Activated T-cell treated with anti-CD3 and anti-CD28 coated beads, Interleukin-2, amount 50 U/mL, for 48 hours (primary cell): ENCODE measurements around the gene CORO6.

Experiments
- DNase-seq, 2 experiments: peaks; one replicate each; pipeline ENCODE4 v3.0.0-alpha.2; 2020

CORO6 gene

DNA sequence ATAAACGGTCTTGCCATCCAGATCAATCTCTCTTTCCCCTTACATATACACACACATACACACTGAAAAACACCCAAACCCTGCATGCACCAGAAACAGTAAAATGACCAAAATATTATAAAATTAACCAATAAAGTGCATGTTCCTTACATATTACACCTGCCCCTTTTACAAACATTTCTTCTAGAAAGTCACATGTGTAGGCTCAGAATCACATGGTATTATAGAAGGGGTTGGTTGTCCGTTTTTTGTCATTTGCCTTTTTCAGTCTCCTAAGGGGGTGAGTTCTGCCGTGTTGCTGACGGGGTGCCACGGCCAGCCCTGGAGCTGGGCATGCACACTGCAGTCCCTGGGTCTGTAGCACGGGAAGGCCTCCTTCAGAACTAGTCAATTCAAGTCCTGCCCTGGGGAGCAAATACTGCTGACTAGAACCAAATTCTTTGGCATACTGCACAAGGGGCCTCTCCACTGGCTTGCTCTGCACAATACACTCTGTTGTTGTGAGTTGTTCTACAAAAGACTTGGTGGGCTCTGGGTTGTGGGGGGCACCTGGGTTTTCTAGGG, 8.0 kb upstream of the CORO6 start:
- DNase-seq = no peak

DNA sequence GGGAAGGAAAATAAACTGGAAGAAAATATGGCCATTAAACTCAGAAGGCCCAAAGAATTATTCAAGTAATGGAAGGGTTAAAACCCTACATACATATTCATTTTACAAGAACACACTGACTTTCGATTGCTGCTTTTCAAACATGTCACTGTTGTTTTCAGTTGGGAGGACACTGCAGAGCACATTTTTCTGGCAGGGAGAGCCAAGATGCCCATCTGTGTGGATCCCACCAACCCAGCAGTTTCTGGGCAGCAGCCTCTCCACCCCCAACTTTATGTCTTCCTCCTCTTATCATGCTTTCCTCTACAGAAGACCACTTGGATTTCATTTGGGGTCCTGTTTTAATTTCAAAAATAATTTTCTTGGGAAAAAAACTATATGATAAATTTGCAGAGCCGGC, 7.1 kb upstream of the CORO6 start:
- no peak for DNase-seq

DNA sequence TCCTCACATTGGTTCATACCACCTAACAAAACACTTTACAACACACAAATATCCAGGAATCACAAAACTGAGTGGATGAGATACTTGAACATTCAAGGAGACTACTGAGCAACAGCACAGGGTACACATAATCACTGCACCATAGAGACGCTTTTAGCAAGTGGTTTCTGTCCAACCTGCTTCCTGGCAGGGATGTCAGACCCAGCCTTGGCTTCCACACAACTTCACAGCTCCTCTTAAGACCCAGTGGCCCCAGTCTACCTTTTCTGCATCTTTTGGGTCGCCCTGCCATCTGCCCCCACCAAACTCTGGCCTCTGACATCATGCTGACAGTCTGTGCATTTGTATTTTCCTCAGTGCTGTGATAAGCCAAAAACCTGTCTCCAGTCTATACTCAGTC, 5.9 kb upstream of the CORO6 start:
- DNase-seq = no peak

DNA sequence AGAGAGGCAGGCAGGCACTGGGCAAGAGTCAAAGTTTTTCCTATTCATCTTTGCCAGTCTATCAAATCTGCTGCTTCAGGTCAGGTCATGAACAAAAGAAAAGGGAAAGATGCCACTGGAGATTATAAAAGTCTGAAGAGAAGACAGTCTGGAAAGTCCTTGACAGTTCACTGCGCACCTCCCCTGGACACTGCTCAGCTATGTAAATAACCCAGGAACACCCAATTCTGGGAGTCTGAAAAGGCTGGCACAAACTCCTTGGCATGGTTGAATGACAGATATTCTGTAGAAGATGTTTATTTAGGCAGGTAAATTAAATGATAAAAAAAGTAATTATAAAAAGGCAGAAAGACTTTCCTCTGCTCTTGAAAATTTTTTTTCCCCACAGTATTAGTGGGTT, 5.2 kb upstream of the CORO6 start:
- no peak for DNase-seq

DNA sequence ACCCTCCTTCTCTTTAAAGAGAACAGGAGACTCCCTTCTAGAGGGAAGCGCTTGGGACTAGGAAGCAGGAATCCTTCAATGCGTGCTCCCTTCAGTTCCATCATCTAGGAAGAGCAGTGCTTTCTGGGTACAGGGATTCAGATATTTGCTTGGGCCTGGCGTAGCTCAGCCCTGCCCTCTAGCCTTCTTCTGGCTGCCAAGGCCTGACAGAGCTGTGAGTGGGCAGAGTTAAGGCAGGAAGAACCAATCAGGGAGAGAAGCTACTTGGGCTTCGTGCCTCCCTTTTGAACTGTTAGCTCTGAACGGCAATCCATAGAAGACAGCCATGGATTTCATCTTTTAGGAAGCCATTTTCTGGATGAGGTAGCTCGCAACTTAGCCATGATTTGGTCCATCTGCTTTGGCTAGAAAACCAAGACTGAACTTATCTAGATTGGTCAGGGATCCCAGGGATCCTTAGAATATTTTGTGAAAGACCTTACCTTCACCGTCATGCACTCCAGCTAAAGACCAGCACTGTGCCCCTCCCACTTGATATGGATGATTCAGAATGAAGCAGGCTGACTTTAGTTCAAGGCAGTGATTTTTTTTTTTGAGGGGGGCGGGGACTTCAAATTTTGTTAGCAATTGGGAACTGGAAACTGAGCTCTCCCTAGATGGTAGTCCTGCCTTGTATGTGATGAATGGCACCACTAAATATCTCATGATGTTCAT, 2.5 kb upstream of the CORO6 start:
- DNase-seq = no peak

DNA sequence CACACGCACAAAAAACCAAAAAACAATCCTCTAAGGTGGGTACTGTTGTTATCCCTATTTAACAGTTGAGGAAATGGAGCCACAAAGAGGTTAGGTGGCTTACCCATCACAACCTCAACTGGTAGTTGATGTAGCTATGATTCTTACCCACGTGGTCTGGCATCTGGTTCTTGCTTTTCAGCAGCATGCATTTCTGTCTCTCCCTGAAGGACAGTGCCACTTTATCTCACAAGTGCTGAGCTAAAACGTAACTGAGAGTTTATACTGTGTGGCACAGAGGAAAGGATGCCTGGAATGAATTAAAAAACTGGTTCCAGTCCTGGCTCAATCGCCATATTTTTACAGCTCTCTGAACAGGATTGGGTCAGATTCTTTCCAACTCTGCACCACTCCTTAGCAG, 1.9 kb upstream of the CORO6 start:
- peak in 1 of 2 experiments; percentile 26 for DNase-seq

DNA sequence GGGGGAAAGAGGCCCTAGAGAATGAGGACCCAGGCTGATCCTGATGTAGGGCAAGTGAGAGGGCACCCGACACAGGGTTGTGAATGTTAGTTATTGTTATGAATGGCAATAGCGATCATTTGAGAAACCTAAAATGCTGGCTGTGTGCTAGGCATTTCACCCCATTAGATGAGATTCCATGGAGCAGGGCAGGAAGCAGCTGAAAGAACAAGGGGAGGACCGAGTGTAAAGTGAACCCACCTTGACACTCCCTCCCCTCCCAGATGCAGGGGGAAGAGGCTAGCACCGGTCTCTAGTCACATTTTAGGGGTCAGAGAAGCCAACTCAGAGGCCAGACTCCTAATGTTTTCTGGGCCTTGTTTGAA, 553 bp upstream of the CORO6 start:
- DNase-seq = no peak

DNA sequence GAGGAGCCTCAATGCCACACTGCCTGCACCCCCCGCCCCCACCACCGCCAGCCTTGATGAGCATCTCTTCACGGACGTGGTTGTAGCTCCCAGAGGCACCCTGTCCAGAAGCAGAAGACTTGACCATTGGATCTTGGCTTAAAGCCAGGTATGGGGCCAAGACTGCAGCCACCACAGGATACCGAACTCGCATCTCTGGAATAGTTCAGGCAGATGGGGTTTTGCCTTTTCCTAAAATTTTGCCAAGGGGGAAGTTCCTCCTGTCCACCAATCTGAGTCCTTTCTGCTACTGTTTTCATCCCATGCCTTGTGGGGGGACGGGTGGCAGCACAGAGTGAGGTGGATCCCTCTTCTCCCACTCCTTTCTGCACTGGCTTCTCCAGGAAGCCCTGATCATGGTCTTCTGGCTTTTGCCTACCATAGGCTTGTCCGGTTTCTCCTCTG, 939 bp downstream of the CORO6 start:
- DNase-seq = no peak

DNA sequence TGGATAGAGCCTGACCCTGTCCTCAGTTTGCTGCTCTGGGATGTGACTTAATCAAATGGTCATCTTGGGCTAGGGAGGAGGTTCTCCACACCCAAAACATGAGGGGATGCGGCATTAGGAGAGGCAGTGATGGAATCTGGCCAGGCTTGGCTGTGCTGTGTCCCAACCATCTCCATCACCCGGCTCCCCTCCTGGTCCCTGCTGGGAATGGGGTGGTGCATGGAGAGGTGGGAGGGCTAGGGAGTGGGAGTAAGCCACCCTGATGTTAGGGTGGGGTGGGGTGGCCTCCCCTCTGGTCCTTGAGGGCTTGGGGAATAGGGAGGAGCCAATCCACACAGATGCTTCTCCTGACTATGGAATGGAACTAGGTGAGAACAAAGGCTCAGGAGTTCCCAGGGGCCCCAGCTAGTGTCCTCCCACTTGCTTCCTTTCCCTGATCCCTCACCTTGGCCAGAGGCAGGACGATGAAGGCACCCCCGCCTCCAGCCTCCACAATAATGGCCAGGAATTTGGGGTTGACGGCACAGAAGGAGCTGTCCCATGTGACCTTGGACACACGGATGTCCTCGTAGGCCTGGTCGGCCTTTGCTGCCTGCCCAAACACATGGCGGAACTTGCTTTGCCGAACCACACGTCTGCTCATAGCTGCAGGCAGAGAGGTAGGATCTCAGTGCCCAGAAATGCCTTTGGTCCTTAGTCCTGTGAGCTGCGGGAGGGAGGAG, 1.8 kb downstream of the CORO6 start:
- no peak for DNase-seq

DNA sequence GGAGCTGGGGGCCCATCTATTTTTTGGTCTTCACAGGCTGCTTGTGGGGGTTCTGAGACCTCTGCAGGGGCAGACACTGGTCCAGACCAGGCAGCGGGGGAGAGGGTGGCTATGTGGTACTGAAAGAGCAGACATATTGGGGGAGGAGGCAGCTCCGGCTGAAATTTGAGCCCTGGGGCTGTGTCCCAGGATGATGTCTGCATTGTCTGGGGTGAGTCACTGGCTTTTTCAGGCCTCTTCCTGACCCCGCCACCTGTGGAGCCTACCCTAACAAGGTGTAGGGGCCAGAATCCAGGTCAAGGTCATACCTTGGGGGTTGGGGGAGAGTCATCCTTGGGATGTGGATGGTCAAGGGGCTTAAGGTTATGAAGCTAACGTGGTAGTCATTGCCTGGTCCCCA, 2.4 kb downstream of the CORO6 start:
- DNase-seq = no peak

DNA sequence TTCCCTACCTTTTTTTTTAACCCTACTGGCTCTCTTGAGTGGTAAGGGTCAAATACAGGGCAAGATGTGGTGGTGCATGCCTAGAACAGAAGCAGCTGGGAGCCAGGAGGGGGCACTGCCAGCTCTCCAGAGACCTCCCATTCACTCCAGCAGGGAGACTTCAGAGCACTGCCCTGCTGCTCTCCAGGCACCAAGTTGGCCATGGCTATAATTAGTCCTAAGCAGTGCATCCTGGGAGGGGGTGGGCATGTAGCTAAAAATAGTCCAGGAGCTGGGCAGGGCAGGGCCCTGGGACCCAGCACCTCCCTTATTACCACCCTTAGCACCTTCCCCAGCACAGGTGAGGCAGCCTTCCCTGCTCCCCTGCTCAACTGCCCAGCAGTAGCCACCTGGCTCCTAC, 3.5 kb downstream of the CORO6 start:
- DNase-seq = peak in 1 of 2 experiments; percentile 26

DNA sequence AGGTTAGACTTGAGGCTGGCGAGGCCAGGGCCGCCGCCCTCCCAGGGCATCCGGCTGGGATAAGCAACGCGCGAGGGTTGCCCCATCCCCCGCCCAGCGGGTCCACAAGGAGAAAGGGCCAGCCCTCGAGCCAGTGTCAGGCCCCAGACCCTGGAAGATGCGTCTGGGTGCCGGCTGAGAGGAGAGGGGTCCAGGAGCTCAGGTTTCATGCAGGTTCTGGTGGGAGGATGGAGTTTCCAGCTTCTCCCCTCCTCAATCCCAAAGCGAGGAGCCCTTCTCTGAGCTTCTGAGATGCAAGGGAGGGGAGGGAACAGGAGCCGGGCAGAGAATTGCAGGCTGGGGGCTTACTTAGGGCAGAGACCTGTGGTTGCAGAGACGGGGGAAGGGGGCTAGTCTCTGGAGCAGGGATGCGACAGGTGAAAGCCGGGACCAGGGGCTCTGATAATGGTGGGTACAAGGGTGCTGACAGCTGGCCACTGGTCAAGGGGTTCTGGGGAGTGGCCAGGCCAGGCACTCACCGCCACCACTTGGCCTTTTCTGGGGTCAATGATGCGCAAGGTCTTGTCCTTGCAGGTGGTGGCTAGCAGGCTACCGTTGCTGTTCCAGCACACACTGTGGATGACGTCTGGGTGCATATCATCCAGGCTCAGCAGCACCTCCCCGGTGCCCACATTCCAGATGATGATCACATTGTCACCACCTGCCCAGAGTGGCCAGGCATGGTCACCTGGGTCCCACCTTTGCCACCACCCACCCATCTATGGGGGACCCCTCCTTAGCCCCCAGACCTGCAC, 4.2 kb downstream of the CORO6 start:
- DNase-seq = peak in 1 of 2 experiments; percentile 24

DNA sequence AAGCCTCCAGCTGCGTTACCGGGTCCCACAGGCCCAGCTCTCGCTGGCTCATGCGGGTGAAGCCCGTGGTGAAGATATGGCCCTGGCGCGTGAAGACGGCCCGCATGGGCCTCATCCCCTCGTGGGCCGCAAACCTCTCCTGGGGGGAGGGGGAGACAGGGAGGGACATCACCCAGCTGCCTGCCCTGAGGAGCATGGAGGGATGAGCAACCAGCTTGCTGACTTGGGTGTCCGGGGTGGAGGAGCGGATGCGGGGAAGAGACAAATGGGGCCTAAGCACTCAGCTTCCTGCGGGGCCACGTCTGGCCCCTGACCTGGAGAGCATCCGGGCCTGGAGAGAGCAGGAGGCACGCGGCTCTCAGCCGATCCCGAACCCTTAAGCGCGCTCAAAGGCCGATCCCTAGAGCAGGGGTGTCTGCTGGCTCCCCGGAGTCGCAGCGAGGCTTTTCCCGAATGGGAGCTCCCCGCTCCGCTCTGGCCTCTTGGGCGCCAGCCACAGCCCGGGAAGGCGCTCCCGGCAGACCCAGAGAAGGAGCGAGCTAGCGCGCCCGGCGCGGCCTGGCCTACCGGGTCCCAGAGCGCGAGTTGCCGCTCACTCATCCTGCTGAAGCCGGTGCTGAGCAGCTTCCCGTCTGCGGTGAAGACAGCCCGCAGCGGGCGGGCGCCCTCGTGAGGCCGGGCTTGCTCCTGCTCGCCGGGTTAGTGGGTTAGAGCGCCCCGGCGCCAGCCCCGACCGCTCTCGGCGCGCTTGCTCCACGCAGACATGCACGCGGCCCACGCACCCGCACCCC, 5.0 kb downstream of the CORO6 start:
- peak; percentile 90 to 92 for DNase-seq

DNA sequence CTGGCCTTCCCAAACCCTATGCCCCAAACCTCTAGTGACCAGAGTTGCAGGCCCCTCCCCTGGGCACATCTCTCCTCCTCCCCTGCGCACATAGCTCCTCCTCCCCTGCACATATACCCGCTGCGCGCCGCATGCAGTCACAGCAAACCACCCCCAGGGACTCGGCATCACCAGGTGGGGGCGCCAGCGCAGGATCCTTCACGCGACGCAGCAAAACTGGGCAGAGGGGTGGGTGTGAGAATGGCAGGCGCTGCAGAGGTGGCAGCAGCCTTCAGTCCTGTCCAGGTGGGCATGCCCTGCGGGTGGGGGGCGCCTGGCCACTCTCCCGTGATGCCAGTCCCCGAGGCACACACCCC, 5.6 kb downstream of the CORO6 start:
- DNase-seq = peak; percentile 96 to 97

DNA sequence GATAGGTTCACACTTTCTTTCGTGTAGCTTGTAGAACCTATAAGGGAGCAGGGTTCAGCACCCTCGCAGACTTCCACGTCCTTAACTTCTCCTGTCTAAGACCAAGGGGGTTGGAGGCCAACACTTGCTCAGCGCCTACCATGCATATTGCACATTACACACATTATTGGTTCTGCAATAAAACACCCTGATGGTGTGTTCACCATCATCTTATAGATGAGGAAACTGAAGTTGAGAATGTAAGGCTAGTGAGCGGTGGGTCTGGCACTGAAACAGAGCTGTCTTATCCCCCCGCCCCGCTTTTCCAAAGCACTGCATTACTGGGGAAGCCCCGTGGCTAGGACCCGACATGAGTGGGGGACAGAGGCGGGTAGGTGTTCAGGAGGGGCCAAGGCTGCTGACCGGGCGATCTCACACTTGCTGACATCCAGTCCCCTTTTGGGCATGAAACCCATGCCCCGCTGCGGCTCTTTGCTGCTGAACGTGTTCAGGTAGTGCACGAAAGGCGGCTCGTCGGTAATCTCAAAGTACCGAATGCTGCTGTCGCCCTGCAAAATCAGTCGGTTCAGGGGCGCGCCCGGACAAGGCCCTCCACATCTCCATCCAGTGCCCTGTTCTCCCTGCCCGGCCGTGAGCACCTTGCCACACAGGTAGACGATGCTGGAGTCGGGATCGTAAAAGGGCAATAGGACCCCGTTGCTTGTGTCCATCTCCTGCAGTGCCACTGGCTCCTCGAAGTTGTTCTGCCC, 6.2 kb downstream of the CORO6 start:
- DNase-seq = peak in 1 of 2 experiments; percentile 55

DNA sequence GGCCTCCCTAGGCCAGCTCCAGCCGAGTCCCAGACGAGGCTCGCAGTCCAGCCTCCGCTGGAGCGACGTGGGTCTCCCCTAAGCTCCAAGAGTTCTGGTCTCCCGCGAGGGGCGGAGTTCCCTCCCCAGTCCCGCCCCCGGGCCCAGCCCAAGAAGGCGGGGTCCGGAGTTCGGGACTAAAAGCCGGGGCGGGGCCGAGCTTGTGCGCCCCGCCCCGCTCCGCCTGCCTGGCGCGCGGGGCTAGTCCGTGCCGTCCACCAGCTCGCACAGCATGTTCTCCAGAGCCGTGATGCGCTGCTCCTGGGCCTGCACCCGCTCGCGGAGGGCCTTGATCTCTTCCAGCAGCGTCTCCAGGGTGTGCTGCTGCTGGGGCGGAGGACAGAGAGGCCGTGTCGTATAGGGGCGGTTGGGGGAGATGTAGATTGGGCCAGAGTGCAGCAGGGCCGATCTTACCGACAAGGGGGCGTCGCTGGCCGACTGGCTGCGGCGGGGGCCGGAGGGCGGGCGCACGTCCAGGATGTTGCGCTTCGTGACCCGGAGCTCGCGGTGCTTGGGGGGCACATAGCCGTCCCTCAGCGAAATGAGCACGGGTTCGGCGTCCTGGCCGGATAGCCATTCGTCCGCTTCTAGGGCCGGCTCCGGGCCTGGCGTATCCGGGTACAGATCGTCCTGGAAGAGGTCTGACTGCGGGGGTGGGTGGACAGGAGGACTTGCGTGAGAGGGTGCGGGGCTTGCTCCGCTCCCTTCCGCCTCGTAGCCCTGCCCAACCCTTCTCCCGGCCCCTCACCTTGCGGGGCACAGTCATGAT, 7.0 kb downstream of the CORO6 start:
- DNase-seq = peak; percentile 92

DNA sequence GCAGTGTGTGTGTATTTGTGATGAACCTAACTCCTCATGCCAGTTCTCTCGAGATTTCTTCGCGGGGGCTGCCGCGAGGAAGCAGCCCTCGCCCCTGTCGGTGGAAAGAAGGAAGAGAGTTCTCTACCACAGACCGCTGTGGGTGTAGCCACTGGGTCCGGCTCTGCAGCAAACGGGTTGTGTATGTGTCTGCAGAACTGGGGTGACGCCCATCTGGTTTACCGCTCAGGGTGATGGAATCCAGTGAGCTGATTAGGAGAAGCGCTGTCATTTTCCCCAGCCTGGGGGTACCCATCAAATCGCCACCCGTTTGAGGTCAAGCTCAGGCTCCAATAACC, 7.7 kb downstream of the CORO6 start:
- peak; percentile 74 to 76 for DNase-seq

DNA sequence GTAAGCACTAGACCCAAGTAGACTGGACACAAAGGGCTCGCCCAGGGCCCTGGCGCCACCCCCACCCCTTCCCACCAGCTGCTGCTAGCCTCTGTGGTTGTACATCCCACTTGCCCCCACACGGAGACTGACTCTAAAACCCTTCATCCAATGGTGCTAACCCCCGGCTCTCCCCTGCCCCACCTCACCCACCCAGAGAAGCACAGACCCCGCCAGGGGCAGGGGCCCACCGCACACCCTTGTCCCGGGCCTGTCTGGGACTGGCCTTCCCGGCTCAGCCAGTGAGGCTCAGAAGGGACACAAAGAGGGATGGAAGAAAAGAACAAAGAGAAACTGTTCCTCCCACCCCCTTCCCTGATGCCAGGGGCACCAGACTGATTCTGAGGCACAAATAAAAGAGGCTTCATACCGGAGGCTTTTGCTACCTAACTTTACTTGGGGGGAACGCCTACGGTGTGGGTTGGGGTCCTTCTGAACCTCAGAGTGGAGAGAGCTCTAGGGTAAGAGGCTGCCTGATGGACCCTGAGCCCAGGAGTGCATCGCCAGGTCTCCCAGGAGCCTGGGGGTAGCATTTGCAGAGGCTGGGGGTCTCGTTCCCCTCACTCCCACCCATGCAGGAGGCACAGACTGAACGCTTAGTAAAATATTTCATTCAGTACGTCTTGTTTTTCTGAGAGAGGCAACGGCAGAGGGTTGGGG, 8.2 kb downstream of the CORO6 start:
- peak in 1 of 2 experiments; percentile 25 for DNase-seq

DNA sequence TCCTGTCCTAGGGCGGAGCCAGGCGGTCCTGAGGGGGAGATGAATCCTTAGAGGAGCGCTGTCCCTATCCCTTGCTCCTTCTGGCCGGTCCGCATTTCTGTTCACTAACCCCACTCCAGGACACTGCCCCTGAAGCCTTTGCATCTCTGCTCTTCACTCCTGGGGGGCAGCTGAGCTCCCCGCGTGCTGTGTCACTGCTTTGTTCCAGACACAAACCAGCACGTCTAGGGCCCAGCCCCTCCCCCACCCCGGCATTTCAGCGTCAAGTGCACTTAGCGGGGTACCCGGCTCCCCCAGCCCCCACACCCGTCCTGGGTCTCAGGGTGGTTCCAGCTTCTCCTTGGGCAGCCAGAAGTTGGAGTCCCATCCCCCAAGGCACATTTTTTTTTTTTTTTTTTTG, 8.9 kb downstream of the CORO6 start:
- no peak for DNase-seq

DNA sequence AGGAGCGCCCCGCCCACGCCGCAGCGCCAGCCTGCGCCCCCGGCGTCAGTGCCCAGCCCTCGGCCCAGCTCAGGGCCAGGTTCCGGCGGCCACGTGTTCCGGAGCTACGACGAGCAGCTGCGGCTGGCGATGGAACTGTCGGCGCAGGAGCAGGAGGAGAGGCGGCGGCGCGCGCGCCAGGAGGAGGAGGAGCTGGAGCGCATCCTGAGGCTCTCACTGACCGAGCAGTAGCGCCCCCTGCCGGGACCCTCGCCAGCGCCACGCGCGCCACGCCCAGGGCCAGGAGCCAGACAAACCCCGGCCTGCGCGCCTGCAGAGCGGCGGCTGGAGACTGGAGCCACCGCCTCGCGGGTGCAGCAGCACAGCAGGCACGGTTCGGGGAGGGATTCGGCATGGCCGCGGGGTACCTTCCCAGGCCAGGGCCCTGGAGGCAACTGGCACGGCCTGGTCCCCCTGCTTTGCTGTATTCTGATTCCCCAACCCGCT, 9.3 kb downstream of the CORO6 start:
- DNase-seq = peak; percentile 98 to 99
